Type B pancreatic cell (in vitro differentiated cells): Measurements from ENCODE around the gene GNGT1. TPM values are rescaled to one million over a fixed set of nuclear protein-coding genes. Genes with fewer than 3 reads are reported as not detected.

Source experiments
- DNase-seq: peaks from one replicate; pipeline ENCODE4 v3.0.0; 2021; ENCODE audit warnings: mixed read lengths; ENCODE audit not compliant: unreplicated experiment; ENCODE audit errors: extremely low spot score
- H3K27ac Mint-ChIP-seq: 2 replicates; pipeline ENCODE4 v1.8.0; 2021; ENCODE audit warnings: mild to moderate bottlenecking, mixed read lengths
- H3K27me3 Mint-ChIP-seq: 2 replicates; pipeline ENCODE4 v1.8.0; 2021; ENCODE audit warnings: mixed read lengths
- H3K36me3 Mint-ChIP-seq: 2 replicates; pipeline ENCODE4 v1.8.0; 2021; ENCODE audit warnings: mixed read lengths
- H3K4me1 Mint-ChIP-seq: one replicate; pipeline ENCODE4 v1.8.0; 2021; ENCODE audit warnings: mixed read lengths; ENCODE audit not compliant: unreplicated experiment
- H3K4me3 Mint-ChIP-seq: 2 replicates; pipeline ENCODE4 v1.8.0; 2021; ENCODE audit warnings: mild to moderate bottlenecking, mixed read lengths
- H3K9me3 Mint-ChIP-seq: 2 replicates; pipeline ENCODE4 v1.8.0; 2021; ENCODE audit warnings: mixed read lengths
- CTCF ChIP-seq: fragments of 200-600 bp; sonication (generic); conservative IDR thresholded peaks from 2 replicates; pipeline ENCODE4 v1.5.0; 2021; ENCODE audit warnings: antibody characterized with exemption, mild to moderate bottlenecking
- long read RNA-seq: library from polyadenylated mRNA; unstranded; transcript quantifications from one replicate; pipeline ENCODE4 v2.0.0, GENCODE V29; 2020
- total RNA-seq: library from RNA; stranded (reverse); gene quantifications from 2 replicates; pipeline ENCODE4 v1.2.1, GENCODE V29; 2021; ENCODE audit warnings: low replicate concordance

GNGT1 gene
- 0.14 TPM in 1 of 2 replicates, not detected in the other for total RNA-seq
- long read RNA-seq = 0 reads

GRCh38 chr7:93906267-93906666, at the start of gene GNGT1:
TSS of gene GNGT1 (plus strand) at chr7:93906567. CDS start at chr7:93906747, 180 bp downstream.
- H3K9me3 Mint-ChIP-seq = no peaks in the 10 kb centered on the region
- no peak for DNase-seq
- H3K4me3 Mint-ChIP-seq = no peak within 1 kb of the TSS
- peaks cover 4% of the 10 kb centered on the region for H3K4me1 Mint-ChIP-seq
- no peaks in the 10 kb centered on the region for H3K36me3 Mint-ChIP-seq
- TF ChIP-seq CTCF = no peak
- H3K27me3 Mint-ChIP-seq = peaks cover 4% of the 10 kb centered on the region
- H3K27ac Mint-ChIP-seq = no peak within 1 kb of the TSS

DNA sequence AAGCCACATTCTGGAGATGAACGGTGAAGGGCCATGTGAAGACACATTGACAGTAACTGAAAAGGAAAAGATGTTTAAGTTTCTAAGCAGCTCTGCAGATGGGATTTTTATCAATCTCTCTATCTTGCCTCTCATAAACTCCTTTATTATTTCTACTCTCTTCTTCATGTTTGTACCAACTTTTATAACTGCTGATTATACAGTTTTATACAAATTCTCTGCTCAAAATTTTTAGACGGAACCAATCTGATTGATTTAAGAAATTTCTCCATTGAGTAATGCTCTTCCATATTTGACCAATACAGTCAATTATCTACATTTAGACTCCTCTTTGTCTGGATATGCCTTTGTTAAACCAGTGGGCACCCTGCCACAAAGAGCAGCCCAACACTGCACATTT, 47.5 kb upstream of the GNGT1 start:
- H3K9me3 Mint-ChIP-seq = no peaks in the 10 kb centered on the region
- no peak for TF ChIP-seq CTCF
- no peaks in the 10 kb centered on the region for H3K4me1 Mint-ChIP-seq
- peaks cover 11% of the 10 kb centered on the region for H3K27me3 Mint-ChIP-seq
- no peak overlapping the region for H3K27ac Mint-ChIP-seq
- no peaks in the 10 kb centered on the region for H3K36me3 Mint-ChIP-seq
- DNase-seq = no peak
- no peak overlapping the region for H3K4me3 Mint-ChIP-seq

GRCh38 chr7:93860261-93860660, 46.1 kb upstream of the GNGT1 start:
- Mint-ChIP-seq H3K4me1 (no peaks in the 10 kb centered on the region), H3K4me3 (no peak overlapping the region), H3K36me3 (no peaks in the 10 kb centered on the region), H3K27ac (no peak overlapping the region), H3K27me3 (peaks cover 14% of the 10 kb centered on the region), H3K9me3 (no peaks in the 10 kb centered on the region)
- DNase-seq = no peak
- TF ChIP-seq CTCF = no peak

DNA sequence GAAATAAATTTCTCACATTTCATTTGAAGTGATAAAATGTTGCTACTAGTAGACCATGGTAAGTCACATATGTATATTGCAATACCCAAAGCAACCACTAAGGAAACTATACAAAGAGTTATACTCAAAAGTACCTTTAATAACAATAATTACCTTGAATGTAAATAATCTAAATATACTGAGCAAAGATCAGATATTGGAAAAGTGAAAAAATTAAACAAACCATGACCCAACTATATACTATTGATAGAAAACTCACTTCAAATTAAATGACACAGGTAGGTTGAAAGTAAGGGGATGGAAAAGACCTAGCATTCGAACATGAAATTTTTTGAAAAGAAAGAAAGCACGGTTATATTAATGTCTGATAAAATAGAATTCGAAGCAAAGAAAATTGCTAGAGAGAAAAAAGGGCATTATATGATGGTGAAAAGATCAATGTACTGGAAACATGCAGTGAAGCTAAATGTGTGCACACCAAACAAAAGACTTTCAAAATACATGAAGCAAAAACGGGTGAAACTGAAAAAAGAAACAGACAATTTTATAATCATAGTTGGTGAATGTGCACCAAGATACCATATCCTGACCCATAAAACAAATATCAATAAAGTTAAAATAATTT, 44.9 kb upstream of the GNGT1 start:
- H3K27ac Mint-ChIP-seq = no peak overlapping the region
- H3K27me3 Mint-ChIP-seq = peaks cover 6% of the 10 kb centered on the region
- H3K4me1 Mint-ChIP-seq = no peaks in the 10 kb centered on the region
- H3K9me3 Mint-ChIP-seq = no peaks in the 10 kb centered on the region
- no peaks in the 10 kb centered on the region for H3K36me3 Mint-ChIP-seq
- no peak for DNase-seq
- H3K4me3 Mint-ChIP-seq = no peak overlapping the region
- TF ChIP-seq CTCF = peak; percentile 71

DNA sequence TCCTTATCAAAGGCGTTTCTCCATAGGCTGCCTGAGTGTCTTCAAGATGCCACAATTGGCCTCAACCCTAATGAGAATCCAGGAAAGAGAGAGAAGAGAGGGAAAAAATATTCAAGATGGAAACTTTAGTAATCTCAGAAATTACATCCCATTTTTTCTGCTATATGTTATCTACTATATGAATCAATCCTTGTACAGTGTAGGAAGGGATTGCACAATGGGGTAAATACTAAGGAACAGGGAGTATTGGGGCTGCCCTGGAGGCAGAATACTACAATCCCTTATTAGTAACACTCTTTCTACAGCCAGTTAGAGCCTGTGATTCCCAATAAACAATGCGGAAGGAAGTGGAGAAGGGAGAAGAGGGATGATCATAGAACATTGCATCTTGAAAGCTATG, 43.7 kb upstream of the GNGT1 start:
- Mint-ChIP-seq H3K27ac (no peak overlapping the region), H3K9me3 (no peaks in the 10 kb centered on the region), H3K36me3 (no peaks in the 10 kb centered on the region), H3K27me3 (peaks cover 6% of the 10 kb centered on the region), H3K4me1 (no peaks in the 10 kb centered on the region), H3K4me3 (no peak overlapping the region)
- TF ChIP-seq CTCF = no peak
- DNase-seq = no peak
